HepG2 (cell line): ENCODE data around the gene UBL7. TPM values are rescaled to one million over a fixed set of nuclear protein-coding genes. Genes with fewer than 3 reads are reported as not detected.
A peak's percentile ranks its signal among the peaks of the same experiment; 100 is the strongest.

ENCODE experiments used
- ATAC-seq: fragments of 200-7000 bp; cut with Tn5 transposase; 3 replicates; pipeline ENCODE4 v1.9.1; 2020; ENCODE audit warnings: mild to moderate bottlenecking, moderate library complexity
- BruUV-seq: library from RNA; stranded (reverse); fragments of 400-500 nt; replicated peaks from 2 replicates; lab custom pipeline; 2021; lab: Mats Ljungman, UMichigan
- CTCF ChIA-PET: fragments of 300-600 bp; formaldehyde crosslinking; extraction: SDS; loops from one replicate; lab custom pipeline; 2021; ENCODE audit warnings: low total read pairs, inconsistent platforms, low intra/inter-chr PET ratio; lab: Yijun Ruan, JAX
- POLR2A ChIA-PET: fragments of 350-600 bp; sonication (Branson Sonifier 250); formaldehyde crosslinking; loops from one replicate; lab custom pipeline; 2020; ENCODE audit warnings: antibody characterized with exemption, inconsistent platforms; lab: Yijun Ruan, JAX
- DNase-seq: peaks from one replicate; pipeline ENCODE4 v3.0.0-alpha.2; 2015; ENCODE audit warnings: low spot score
- FAIRE-seq: peaks from 3 replicates; lab custom pipeline; 2011; peaks lifted over from hg19 to GRCh38; lab: Jason Lieb, UNC
- H2AFZ ChIP-seq: one replicate; pipeline ENCODE4 v1.6.1; 2011; ENCODE audit warnings: low read length, inconsistent platforms
- H3K27ac ChIP-seq: fragments of 300-600 bp; 3 replicates; pipeline ENCODE4 v1.8.0; 2011; ENCODE audit warnings: mixed run types, mild to moderate bottlenecking, mixed read lengths, low read length, inconsistent platforms; ENCODE audit not compliant: insufficient read depth; ENCODE audit errors: extremely low read length
- H3K27me3 ChIP-seq, 2 experiments: fragments of 200-600 bp in 1 of 2; 2 replicates in 1 of 2; 3 replicates in 1 of 2; pipeline versions ENCODE4 v1.6.0 to v1.8.0; 2011; ENCODE audit warnings: low read length in 2 of 2, mild to moderate bottlenecking in 2 of 2, moderate library complexity in 2 of 2, inconsistent platforms in 1 of 2; ENCODE audit not compliant: insufficient read depth in 2 of 2, control insufficient read depth in 1 of 2
- H3K36me3 ChIP-seq, 2 experiments: fragments of 200-600 bp in 1 of 2; replicated peaks in 1 of 2; 2 replicates in 1 of 2; 3 replicates in 1 of 2; pipeline versions ENCODE4 v1.5.1 to v1.8.0; 2011; ENCODE audit warnings: low read length in 2 of 2, inconsistent platforms in 1 of 2; ENCODE audit not compliant: insufficient read depth in 2 of 2, control insufficient read depth in 1 of 2
- H3K4me1 ChIP-seq: 2 replicates; pipeline ENCODE4 v1.5.1; 2012; ENCODE audit warnings: low read length, inconsistent platforms; ENCODE audit not compliant: insufficient read depth
- H3K4me2 ChIP-seq: 2 replicates; pipeline ENCODE4 v1.6.0; 2011; ENCODE audit warnings: low read depth, low read length, inconsistent platforms
- H3K4me3 ChIP-seq, 3 experiments: fragments of 200-600 bp in 1 of 3; sonication (generic), shearing (Covaris generic) in 1 of 3; replicated peaks in 1 of 3; 2 replicates each; pipeline ENCODE4 v1.5.1; 2011 to 2016; ENCODE audit warnings: low read length in 3 of 3, inconsistent platforms in 2 of 3, low read depth in 2 of 3, mild to moderate bottlenecking in 2 of 3, control low read depth in 1 of 3, mixed read lengths in 1 of 3; ENCODE audit not compliant: insufficient read depth in 1 of 3
- H3K79me2 ChIP-seq: one replicate; pipeline ENCODE4 v1.6.1; 2011; ENCODE audit warnings: low read length, inconsistent platforms; ENCODE audit not compliant: insufficient read depth
- H3K9ac ChIP-seq: 2 replicates; pipeline ENCODE4 v1.6.0; 2011; ENCODE audit warnings: mild to moderate bottlenecking, low read depth, low read length, inconsistent platforms; ENCODE audit not compliant: insufficient read depth
- H3K9me3 ChIP-seq: 2 replicates; pipeline ENCODE4 v1.5.1; 2012; ENCODE audit warnings: mild to moderate bottlenecking, low read length
- H4K20me1 ChIP-seq: 2 replicates; pipeline ENCODE4 v1.6.0; 2011; ENCODE audit warnings: inconsistent platforms, mild to moderate bottlenecking, low read length, moderate library complexity; ENCODE audit not compliant: insufficient read depth
- JUNB ChIP-seq: sonication (generic); formaldehyde crosslinking; IDR thresholded peaks from 2 replicates; pipeline ENCODE4 v1.8.0; 2022; ENCODE audit warnings: missing genetic modification reagents, mild to moderate bottlenecking, borderline replicate concordance
- MAX ChIP-seq: IDR thresholded peaks from 2 replicates; pipeline ENCODE4 v1.6.1; 2012; ENCODE audit warnings: inconsistent platforms
- NONO ChIP-seq, 2 experiments: fragments of 450-650 bp in 1 of 2; sonication (generic) in 1 of 2; formaldehyde crosslinking in 1 of 2; IDR thresholded peaks in 1 of 2; conservative IDR thresholded peaks in 1 of 2; 2 replicates each; pipeline versions ENCODE4 v1.6.1 to v1.8.0; 2017 to 2022; ENCODE audit warnings: mild to moderate bottlenecking in 1 of 2, missing genetic modification reagents in 1 of 2, moderate library complexity in 1 of 2
- ZC3H4 ChIP-seq: sonication (generic); formaldehyde crosslinking; IDR thresholded peaks from 2 replicates; pipeline ENCODE4 v1.4.0; 2020; ENCODE audit warnings: missing genetic modification reagents, borderline replicate concordance
- ZFP36L1 ChIP-seq: sonication (generic); formaldehyde crosslinking; IDR thresholded peaks from 2 replicates; pipeline ENCODE4 v1.8.0; 2022; ENCODE audit warnings: mild to moderate bottlenecking, missing genetic modification reagents, moderate library complexity
- ZNF20 ChIP-seq: sonication (generic); formaldehyde crosslinking; IDR thresholded peaks from 2 replicates; pipeline ENCODE4 v1.4.0; 2020; ENCODE audit warnings: mild to moderate bottlenecking, moderate library complexity, missing genetic modification reagents
- ZNF605 ChIP-seq: sonication (generic); formaldehyde crosslinking; IDR thresholded peaks from 2 replicates; pipeline ENCODE4 v1.8.0; 2022; ENCODE audit warnings: mild to moderate bottlenecking, missing genetic modification reagents
- WGBS: methylation state at CpG from one replicate; pipeline ENCODE4 v1.1.6; 2017; ENCODE audit warnings: low lambda C conversion rate; 5-methylcytosine and 5-hydroxymethylcytosine counted together
- in situ Hi-C: cut with HindIII; loops from 2 replicates; pipeline ENCODE4 v1.10.0; 2017; ENCODE audit warnings: low pct_unique_long_range_greater_than_20kb; ENCODE audit not compliant: extremely low pct_ligation_motif_present
- intact Hi-C: fragments of 100-400 bp; cut with micrococcal nuclease; formaldehyde crosslinking; loops from one replicate; pipeline ENCODE4 v1.10.0; 2022; ENCODE audit not compliant: unreplicated experiment
- polyA plus RNA-seq, 8 experiments: library from polyadenylated mRNA; depleted of rRNA in 3 of 8; stranded (reverse) in 7 of 8; unstranded in 1 of 8; fragments of >200 nt; fragmentation: Illumina TruSeq in 4 of 8; extraction: Trizol in 4 of 8; gene quantifications; 2 replicates each; pipeline versions ENCODE4 v1.2.1 to v1.2.3, GENCODE V29; 2011 to 2016; ENCODE audit warnings: low read depth in 4 of 8, missing spikeins in 1 of 8, mixed read lengths in 1 of 8; ENCODE audit not compliant: insufficient read depth in 1 of 8
- total RNA-seq, 5 experiments: library from RNA; depleted of rRNA; stranded (reverse); fragments of >200 nt; fragmentation: Illumina TruSeq; extraction: Trizol; gene quantifications; 2 replicates each; pipeline ENCODE4 v1.2.3, GENCODE V29; 2016; ENCODE audit warnings: low read depth in 1 of 5
- TF ChIP-seq, protein P1 (sequence below): sonication (generic); formaldehyde crosslinking; IDR thresholded peaks from 2 replicates; pipeline ENCODE4 v1.9.0; 2021; ENCODE audit warnings: missing genetic modification reagents, mild to moderate bottlenecking, borderline replicate concordance

UBL7 gene
- total and polyA plus RNA-seq, 2 of the 13 experiments (the other 11 are each of a cell fraction or from before 2014, with no cell fraction given): 55.0 to 63.5 TPM

- Histone ChIP-seq H3K27ac (peak overlapping the region; percentile 74), H4K20me1 (no peaks in the 10 kb centered on the region), H3K4me2 (peak overlapping the region; percentile 61), H3K27me3 (no peaks in the 10 kb centered on the region), H2AFZ (no peak overlapping the region), H3K9ac (peak overlapping the region; percentile 67), H3K4me1 (peaks cover 92% of the 10 kb centered on the region), H3K9me3 (no peaks in the 10 kb centered on the region), H3K36me3 (peaks cover 1 to 11% of the 10 kb centered on the region in 2 experiments), H3K4me3 (peak overlapping the region in 1 of 3 experiments; percentile 30; a peak in 1 of 6 replicates), H3K79me2 (peaks cover 54% of the 10 kb centered on the region)
- in situ Hi-C loops: no loop called here
- intact Hi-C loops: no loop called here
- WGBS: 72% methylated on average over 6 of the region's 9 CpGs
- TF ChIP-seq JUNB (CRISPR knock-in tag) (no peak), NONO (IDR thresholded peaks at IDR 0.05) (no peak), NONO (CRISPR knock-in tag; conservative IDR thresholded peaks at IDR 0.05) (0 out of 2 replicates have a peak, but pooled peaks have one; percentile 2), ZC3H4 (CRISPR knock-in tag) (0 out of 2 replicates have a peak, but pooled peaks have one; percentile 43), ZNF605 (CRISPR knock-in tag) (peak; percentile 52; the same call in 1 of the 2 replicates), ZNF20 (CRISPR knock-in tag) (no peak), ZFP36L1 (CRISPR knock-in tag) (no peak), MAX (peak; percentile 6; the same call in 1 of the 2 replicates)
- TF ChIP-seq, protein P1, sequence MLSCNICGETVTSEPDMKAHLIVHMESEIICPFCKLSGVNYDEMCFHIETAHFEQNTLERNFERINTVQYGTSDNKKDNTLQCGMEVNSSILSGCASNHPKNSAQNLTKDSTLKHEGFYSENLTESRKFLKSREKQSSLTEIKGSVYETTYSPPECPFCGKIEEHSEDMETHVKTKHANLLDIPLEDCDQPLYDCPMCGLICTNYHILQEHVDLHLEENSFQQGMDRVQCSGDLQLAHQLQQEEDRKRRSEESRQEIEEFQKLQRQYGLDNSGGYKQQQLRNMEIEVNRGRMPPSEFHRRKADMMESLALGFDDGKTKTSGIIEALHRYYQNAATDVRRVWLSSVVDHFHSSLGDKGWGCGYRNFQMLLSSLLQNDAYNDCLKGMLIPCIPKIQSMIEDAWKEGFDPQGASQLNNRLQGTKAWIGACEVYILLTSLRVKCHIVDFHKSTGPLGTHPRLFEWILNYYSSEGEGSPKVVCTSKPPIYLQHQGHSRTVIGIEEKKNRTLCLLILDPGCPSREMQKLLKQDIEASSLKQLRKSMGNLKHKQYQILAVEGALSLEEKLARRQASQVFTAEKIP (CRISPR knock-in tag): no peak
- DNase-seq (no peak), ATAC-seq (no peak; the same call in 2 of the 3 replicates), FAIRE-seq (no peak)
- BruUV-seq: no TSS peak
- POLR2A ChIA-PET: interaction anchor here (0.6 to 8.1 kb wide), 9 partner anchors 9 to 40 kb away, joined by 3 to 107 read pairs (median 9); partner anchors contain the start of genes SEMA7A and UBL7
- CTCF ChIA-PET: no interaction called here
Measured at GRCh38 chr15:74422265-74422651, 38.7 kb downstream of the UBL7 start.
